SK-N-SH (cell line): ENCODE measurements around the gene NAMPT. TPM values are rescaled to one million over a fixed set of nuclear protein-coding genes. Genes with fewer than 3 reads are reported as not detected.

Source experiments
- CTCF ChIA-PET: fragments of 300-600, 350-600 bp; formaldehyde crosslinking; extraction: SDS; loops from one replicate; lab custom pipeline; 2021; lab: Yijun Ruan, JAX
- POLR2A ChIA-PET: fragments of 350-600 bp; sonication (Branson Sonifier 250); formaldehyde crosslinking; extraction: SDS; loops from one replicate; lab custom pipeline; 2020; ENCODE audit warnings: antibody characterized with exemption, inconsistent platforms; lab: Yijun Ruan, JAX
- DNase-seq: peaks from one replicate; pipeline ENCODE4 v3.0.0; 2012
- H2AFZ ChIP-seq: fragments of 200-600 bp; sonication (generic); 2 replicates; pipeline ENCODE4 v1.8.1; 2016; ENCODE audit warnings: antibody characterized with exemption, mild to moderate bottlenecking, low read depth
- H3F3A ChIP-seq: fragments of 200-600 bp; sonication (generic); replicated peaks from 2 replicates; pipeline ENCODE3; 2016; ENCODE audit warnings: antibody characterized with exemption, mild to moderate bottlenecking; ENCODE audit not compliant: insufficient read depth
- H3K27ac ChIP-seq, 2 experiments: fragments of 200-500 bp in 1 of 2; fragments of 200-600 bp in 1 of 2; sonication (Bioruptor generic) in 1 of 2; sonication (generic), shearing (Covaris generic) in 1 of 2; 2 replicates each; pipeline versions ENCODE4 v1.5.1 to v1.6.1; 2014 to 2016; ENCODE audit warnings: low read depth in 2 of 2, inconsistent platforms in 1 of 2, low read length in 1 of 2, mild to moderate bottlenecking in 1 of 2, mixed read lengths in 1 of 2
- H3K27me3 ChIP-seq: fragments of 200-600 bp; sonication (generic), shearing (Covaris generic); 2 replicates; pipeline ENCODE4 v1.6.1; 2016; ENCODE audit warnings: mixed run types; ENCODE audit not compliant: insufficient read depth
- H3K36me3 ChIP-seq, 2 experiments: fragments of 200-500 bp in 1 of 2; fragments of 200-600 bp in 1 of 2; sonication (Bioruptor generic) in 1 of 2; sonication (generic) in 1 of 2; replicated peaks in 1 of 2; 2 replicates each; pipeline versions ENCODE3 to v1.5.1; 2014 to 2016; ENCODE audit warnings: low read length in 1 of 2, mild to moderate bottlenecking in 1 of 2; ENCODE audit not compliant: insufficient read depth in 2 of 2, control insufficient read depth in 1 of 2
- H3K4me1 ChIP-seq, 2 experiments: fragments of 200-500 bp in 1 of 2; fragments of 200-600 bp in 1 of 2; sonication (Bioruptor generic) in 1 of 2; sonication (generic), shearing (Covaris generic) in 1 of 2; 2 replicates each; pipeline versions ENCODE4 v1.5.1 to v1.6.1; 2014 to 2016; ENCODE audit warnings: low read depth in 1 of 2, low read length in 1 of 2, mixed run types in 1 of 2; ENCODE audit not compliant: insufficient read depth in 2 of 2, control insufficient read depth in 1 of 2
- H3K4me2 ChIP-seq: fragments of 200-600 bp; sonication (generic), shearing (Covaris generic); 2 replicates; pipeline ENCODE4 v1.6.1; 2017; ENCODE audit warnings: mixed run types
- H3K4me3 ChIP-seq, 2 experiments: fragments of 200-500 bp in 1 of 2; fragments of 200-600 bp in 1 of 2; sonication (Bioruptor generic) in 1 of 2; sonication (generic), shearing (Covaris generic) in 1 of 2; 2 replicates each; pipeline versions ENCODE4 v1.5.1 to v1.8.1; 2014 to 2016; ENCODE audit warnings: low read depth in 2 of 2, inconsistent platforms in 1 of 2, low read length in 1 of 2, mild to moderate bottlenecking in 1 of 2, mixed read lengths in 1 of 2, moderate library complexity in 1 of 2
- H3K79me2 ChIP-seq: fragments of 200-600 bp; sonication (generic); 2 replicates; pipeline ENCODE4 v1.8.1; 2017; ENCODE audit warnings: mild to moderate bottlenecking; ENCODE audit not compliant: insufficient read depth
- H3K9ac ChIP-seq: fragments of 200-600 bp; sonication (generic); 2 replicates; pipeline ENCODE4 v1.6.1; 2017; ENCODE audit warnings: mixed run types
- H3K9me2 ChIP-seq: fragments of 200-600 bp; sonication (generic); 2 replicates; pipeline ENCODE4 v1.6.1; 2017; ENCODE audit warnings: mixed run types
- H3K9me3 ChIP-seq: fragments of 200-600 bp; sonication (generic); 2 replicates; pipeline ENCODE4 v1.6.1; 2017; ENCODE audit warnings: mixed run types, mild to moderate bottlenecking, moderate library complexity
- H4K20me1 ChIP-seq: fragments of 200-600 bp; sonication (generic); 2 replicates; pipeline ENCODE4 v1.6.1; 2017; ENCODE audit warnings: mild to moderate bottlenecking, mixed run types; ENCODE audit not compliant: insufficient read depth
- EP300 ChIP-seq, 2 experiments: IDR thresholded peaks; 2 replicates each; pipeline versions ENCODE4 v1.4.0 to v1.6.1; 2012; ENCODE audit warnings: borderline replicate concordance in 1 of 2, low read depth in 1 of 2, low read length in 1 of 2
- FOSL2 ChIP-seq: IDR thresholded peaks from 2 replicates; pipeline ENCODE4 v1.4.0; 2012; ENCODE audit warnings: low read depth, mild to moderate bottlenecking, moderate library complexity, borderline replicate concordance
- FOXJ3 ChIP-seq: sonication (generic); formaldehyde crosslinking; IDR thresholded peaks from 2 replicates; pipeline ENCODE4 v1.5.1; 2020; ENCODE audit warnings: mild to moderate bottlenecking, missing genetic modification reagents
- GATA2 ChIP-seq: sonication (generic); formaldehyde crosslinking; IDR thresholded peaks from 2 replicates; pipeline ENCODE4 v1.5.0; 2020; ENCODE audit warnings: mild to moderate bottlenecking, missing genetic modification reagents
- JUND ChIP-seq: IDR thresholded peaks from 2 replicates; pipeline ENCODE4 v1.4.0; 2012
- POLR2AphosphoS5 ChIP-seq: IDR thresholded peaks from 2 replicates; pipeline ENCODE4 v1.6.1; 2012; ENCODE audit warnings: low read depth, low read length
- RAD21 ChIP-seq: IDR thresholded peaks from 2 replicates; pipeline ENCODE4 v1.6.1; 2012; ENCODE audit warnings: mild to moderate bottlenecking, low read length
- RCOR1 ChIP-seq: fragments of 150-350 bp; IDR thresholded peaks from 2 replicates; pipeline ENCODE4 v1.6.1; 2017; ENCODE audit warnings: antibody characterized with exemption, low read length
- RFX5 ChIP-seq: IDR thresholded peaks from 2 replicates; pipeline ENCODE4 v1.6.1; 2012; ENCODE audit warnings: mild to moderate bottlenecking, improper control_type of control experiment, low read length
- RXRA ChIP-seq: IDR thresholded peaks from 2 replicates; pipeline ENCODE4 v1.4.0; 2012; ENCODE audit warnings: low read depth, mild to moderate bottlenecking, borderline replicate concordance
- SIN3A ChIP-seq: IDR thresholded peaks from 2 replicates; pipeline ENCODE4 v1.6.1; 2012; ENCODE audit warnings: low read depth, mild to moderate bottlenecking, low read length, moderate library complexity, borderline replicate concordance
- TCF12 ChIP-seq: IDR thresholded peaks from 2 replicates; pipeline ENCODE4 v1.4.0; 2012
- TEAD4 ChIP-seq: IDR thresholded peaks from 2 replicates; pipeline ENCODE4 v1.4.0; 2012; ENCODE audit warnings: mild to moderate bottlenecking, borderline replicate concordance; ENCODE audit not compliant: insufficient read depth
- WGBS: methylation state at CpG from one replicate; pipeline ENCODE4 v1.1.6; 2017; ENCODE audit warnings: low lambda C conversion rate; 5-methylcytosine and 5-hydroxymethylcytosine counted together
- polyA plus RNA-seq, 3 experiments: library from polyadenylated mRNA; depleted of rRNA; stranded (reverse); fragments of >200 nt; gene quantifications; 2 replicates each; pipeline ENCODE4 v1.2.3, GENCODE V29; 2012
- TF ChIP-seq, protein P1 (sequence below): IDR thresholded peaks from 2 replicates; pipeline ENCODE4 v1.4.0; 2012; ENCODE audit warnings: low read depth
- TF ChIP-seq, protein P2 (sequence below): IDR thresholded peaks from 2 replicates; pipeline ENCODE4 v1.4.0; 2012; ENCODE audit warnings: low read depth, borderline replicate concordance
- TF ChIP-seq, protein P3 (sequence below): fragments of 150-350 bp; IDR thresholded peaks from 2 replicates; pipeline ENCODE4 v1.6.1; 2016; ENCODE audit warnings: mild to moderate bottlenecking, low read depth, low read length
- TF ChIP-seq, protein P4 (sequence below): fragments of 150-350 bp; IDR thresholded peaks from 2 replicates; pipeline ENCODE4 v1.6.1; 2017; ENCODE audit warnings: antibody characterized with exemption, low read length, low read depth, borderline replicate concordance

Gene NAMPT
- polyA plus RNA-seq, 1 of the 3 experiments (the other 2 are of a cell fraction), result 20.1 TPM

DNA sequence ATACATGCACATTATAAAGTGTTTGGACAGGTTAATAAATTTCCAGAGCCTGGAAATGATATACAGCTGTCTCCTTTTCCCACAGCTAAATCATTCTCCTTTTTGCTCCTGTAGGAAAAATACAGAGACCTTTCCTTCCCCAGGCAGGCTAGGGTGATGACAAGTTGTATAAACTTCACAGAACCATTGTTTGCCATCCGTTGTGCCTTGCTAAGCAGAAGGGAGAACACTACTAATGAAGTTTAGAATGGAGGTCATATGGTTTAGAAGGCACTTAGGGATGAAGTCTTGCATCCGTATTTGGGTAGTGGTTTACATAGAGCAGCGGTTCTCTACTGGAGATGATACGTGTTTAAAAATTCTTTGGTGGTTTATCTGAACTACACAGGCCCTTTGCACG lies 46.0 kb downstream of the NAMPT start:
- CTCF ChIA-PET, result interaction anchor here (1.6 kb wide), 1 partner anchor 19 kb away, joined by 3 read pairs; no protein-coding TSS in a partner anchor

DNA sequence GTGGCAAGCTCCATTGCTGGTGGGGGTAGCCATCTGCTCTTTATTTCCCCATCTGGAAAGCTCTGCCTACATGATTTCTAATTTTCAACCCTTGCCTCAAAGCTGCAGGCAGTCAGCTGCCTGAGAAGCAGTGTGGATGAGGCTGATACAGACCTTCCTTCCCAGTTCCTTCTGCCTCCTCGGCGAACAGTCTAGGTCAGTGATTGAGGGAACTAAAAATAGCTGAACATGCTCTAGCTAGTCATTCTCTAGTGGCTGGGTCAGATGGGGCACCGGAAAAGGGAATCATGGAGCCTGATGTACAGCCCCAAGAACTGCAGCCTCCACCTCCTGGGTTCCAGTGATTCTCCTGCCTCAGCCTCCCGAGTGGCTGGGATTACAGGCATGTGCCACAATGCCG lies 48.7 kb downstream of the NAMPT start:
- ChIA-PET POLR2A (no interaction called here), CTCF (no interaction called here)
- no peaks in the 10 kb centered on the region for H3K79me2 ChIP-seq
- 83% methylated on average over 5 of the region's 5 CpGs for WGBS
- H3K27ac ChIP-seq, result no peak overlapping the region
- H3K4me1 ChIP-seq, result peaks cover 0 to 5% of the 10 kb centered on the region in 2 experiments; a peak in 1 of 4 replicates
- H3K27me3 ChIP-seq, result no peaks in the 10 kb centered on the region
- TF ChIP-seq, protein P1, sequence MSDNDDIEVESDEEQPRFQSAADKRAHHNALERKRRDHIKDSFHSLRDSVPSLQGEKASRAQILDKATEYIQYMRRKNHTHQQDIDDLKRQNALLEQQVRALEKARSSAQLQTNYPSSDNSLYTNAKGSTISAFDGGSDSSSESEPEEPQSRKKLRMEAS, result no peak
- no peak for TF ChIP-seq TCF12
- TF ChIP-seq RFX5, result no peak
- TF ChIP-seq RXRA, result no peak
- no peak for TF ChIP-seq SIN3A
- TF ChIP-seq, protein P2, sequence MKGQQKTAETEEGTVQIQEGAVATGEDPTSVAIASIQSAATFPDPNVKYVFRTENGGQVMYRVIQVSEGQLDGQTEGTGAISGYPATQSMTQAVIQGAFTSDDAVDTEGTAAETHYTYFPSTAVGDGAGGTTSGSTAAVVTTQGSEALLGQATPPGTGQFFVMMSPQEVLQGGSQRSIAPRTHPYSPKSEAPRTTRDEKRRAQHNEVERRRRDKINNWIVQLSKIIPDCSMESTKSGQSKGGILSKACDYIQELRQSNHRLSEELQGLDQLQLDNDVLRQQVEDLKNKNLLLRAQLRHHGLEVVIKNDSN, result no peak
- TF ChIP-seq RCOR1, result no peak
- no peak for TF ChIP-seq GATA2 (CRISPR knock-in tag)
- TF ChIP-seq FOSL2, result no peak
- no peak for TF ChIP-seq TEAD4
- no peak overlapping the region for H3K9ac ChIP-seq
- no peaks in the 10 kb centered on the region for H3K36me3 ChIP-seq
- H3K9me3 ChIP-seq, result no peaks in the 10 kb centered on the region
- H2AFZ ChIP-seq, result no peak overlapping the region
- no peak overlapping the region for H3K4me2 ChIP-seq
- no peaks in the 10 kb centered on the region for H4K20me1 ChIP-seq
- H3K9me2 ChIP-seq, result no peaks in the 10 kb centered on the region
- no peaks in the 10 kb centered on the region for H3F3A ChIP-seq
- no peak overlapping the region for H3K4me3 ChIP-seq
- DNase-seq, result no peak

More for the DNA sequence above, 46.0 kb downstream of the NAMPT start:
- Histone ChIP-seq H3K9ac (no peak overlapping the region), H3K9me2 (no peaks in the 10 kb centered on the region), H3F3A (no peaks in the 10 kb centered on the region), H2AFZ (no peak overlapping the region), H3K36me3 (no peaks in the 10 kb centered on the region), H3K27me3 (no peaks in the 10 kb centered on the region), H3K79me2 (no peaks in the 10 kb centered on the region), H3K9me3 (no peaks in the 10 kb centered on the region), H3K4me3 (no peak overlapping the region), H3K4me1 (peaks cover 0 to 5% of the 10 kb centered on the region in 2 experiments; a peak in 2 of 4 replicates)
- no peak for DNase-seq
- POLR2A ChIA-PET, result no interaction called here
- 84% methylated on average over 5 of the region's 5 CpGs for WGBS
- TF ChIP-seq, protein P3, sequence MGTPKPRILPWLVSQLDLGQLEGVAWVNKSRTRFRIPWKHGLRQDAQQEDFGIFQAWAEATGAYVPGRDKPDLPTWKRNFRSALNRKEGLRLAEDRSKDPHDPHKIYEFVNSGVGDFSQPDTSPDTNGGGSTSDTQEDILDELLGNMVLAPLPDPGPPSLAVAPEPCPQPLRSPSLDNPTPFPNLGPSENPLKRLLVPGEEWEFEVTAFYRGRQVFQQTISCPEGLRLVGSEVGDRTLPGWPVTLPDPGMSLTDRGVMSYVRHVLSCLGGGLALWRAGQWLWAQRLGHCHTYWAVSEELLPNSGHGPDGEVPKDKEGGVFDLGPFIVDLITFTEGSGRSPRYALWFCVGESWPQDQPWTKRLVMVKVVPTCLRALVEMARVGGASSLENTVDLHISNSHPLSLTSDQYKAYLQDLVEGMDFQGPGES, result no peak
- TF ChIP-seq, protein P4, sequence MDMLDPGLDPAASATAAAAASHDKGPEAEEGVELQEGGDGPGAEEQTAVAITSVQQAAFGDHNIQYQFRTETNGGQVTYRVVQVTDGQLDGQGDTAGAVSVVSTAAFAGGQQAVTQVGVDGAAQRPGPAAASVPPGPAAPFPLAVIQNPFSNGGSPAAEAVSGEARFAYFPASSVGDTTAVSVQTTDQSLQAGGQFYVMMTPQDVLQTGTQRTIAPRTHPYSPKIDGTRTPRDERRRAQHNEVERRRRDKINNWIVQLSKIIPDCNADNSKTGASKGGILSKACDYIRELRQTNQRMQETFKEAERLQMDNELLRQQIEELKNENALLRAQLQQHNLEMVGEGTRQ, result no peak
- TF ChIP-seq TCF12 (no peak), JUND (no peak), EP300 (IDR thresholded peaks at IDR 0.05; ENCODE audit: borderline replicate concordance in 1 of 2, low read depth in 1 of 2, low read length in 1 of 2) (no peak), RAD21 (no peak), FOXJ3 (no peak), POLR2AphosphoS5 (no peak)
- TF ChIP-seq, all 33 proteins: peak for 0
- Histone ChIP-seq H3K4me2 (no peak overlapping the region), H4K20me1 (no peaks in the 10 kb centered on the region), H3K27ac (no peak overlapping the region)
